ENCODE results near the gene DNAH2.

DNAH2 gene

GRCh38 chr17:7727886-7728285 is 10.3 kb downstream of the DNAH2 start:
- DNase-seq (ENCODE audit: low read depth in 2 of 2), result no peak

- no peak for DNase-seq (ENCODE audit: low read depth in 2 of 2)
These were observed 12.3 kb downstream of the DNAH2 start for GRCh38 chr17:7729816-7730215.

- no peak for DNase-seq (ENCODE audit: low read depth in 2 of 2)
These were observed 15.5 kb downstream of the DNAH2 start for GRCh38 chr17:7732981-7733539.

GRCh38 chr17:7737601-7738000 is 20.1 kb downstream of the DNAH2 start:
- DNase-seq (ENCODE audit: low read depth in 2 of 2), result no peak

GRCh38 chr17:7739746-7740145 is 22.2 kb downstream of the DNAH2 start:
- DNase-seq (ENCODE audit: low read depth in 2 of 2), result no peak

GRCh38 chr17:7740481-7741001 is 23.0 kb downstream of the DNAH2 start:
- DNase-seq (ENCODE audit: low read depth in 2 of 2), result no peak

GRCh38 chr17:7742729-7743128 is 25.2 kb downstream of the DNAH2 start:
- no peak for DNase-seq (ENCODE audit: low read depth in 2 of 2)

GRCh38 chr17:7744416-7744815 is 26.9 kb downstream of the DNAH2 start:
- DNase-seq (ENCODE audit: low read depth in 2 of 2), result no peak

- DNase-seq (ENCODE audit: low read depth in 2 of 2), result no peak
These were observed 28.4 kb downstream of the DNAH2 start for GRCh38 chr17:7745748-7746470.

GRCh38 chr17:7747635-7748071 is 30.1 kb downstream of the DNAH2 start:
- DNase-seq (ENCODE audit: low read depth in 2 of 2), result no peak

- DNase-seq (ENCODE audit: low read depth in 2 of 2), result no peak
These were observed 30.7 kb downstream of the DNAH2 start for GRCh38 chr17:7748076-7748775.

GRCh38 chr17:7750321-7750821 is 32.8 kb downstream of the DNAH2 start:
- no peak for DNase-seq (ENCODE audit: low read depth in 2 of 2)

GRCh38 chr17:7754656-7755055 is 37.1 kb downstream of the DNAH2 start:
- DNase-seq (ENCODE audit: low read depth in 2 of 2), result no peak

GRCh38 chr17:7755095-7755890 is 37.7 kb downstream of the DNAH2 start:
- DNase-seq (ENCODE audit: low read depth in 2 of 2), result no peak

GRCh38 chr17:7756968-7757367 is 39.4 kb downstream of the DNAH2 start:
- no peak for DNase-seq (ENCODE audit: low read depth in 2 of 2)

- no peak for DNase-seq (ENCODE audit: low read depth in 2 of 2)
These were observed 46.4 kb downstream of the DNAH2 start for GRCh38 chr17:7763919-7764318.

- DNase-seq (ENCODE audit: low read depth in 2 of 2), result no peak
These were observed 49.5 kb downstream of the DNAH2 start for GRCh38 chr17:7767004-7767403.

GRCh38 chr17:7767405-7768021 is 50.0 kb downstream of the DNAH2 start:
- DNase-seq (ENCODE audit: low read depth in 2 of 2), result no peak

GRCh38 chr17:7769854-7770253 is 52.3 kb downstream of the DNAH2 start:
- no peak for DNase-seq (ENCODE audit: low read depth in 2 of 2)

GRCh38 chr17:7774055-7774521 is 56.5 kb downstream of the DNAH2 start:
- no peak for DNase-seq (ENCODE audit: low read depth in 2 of 2)

- no peak for DNase-seq (ENCODE audit: low read depth in 2 of 2)
These were observed 57.5 kb downstream of the DNAH2 start for GRCh38 chr17:7775051-7775450.

Data from activated CD8-positive, alpha-beta memory T cell treated with anti-CD3 and anti-CD28 coated beads for 4 hours (primary cell).